Measurements from ENCODE around the gene PLPPR4.

DNA sequence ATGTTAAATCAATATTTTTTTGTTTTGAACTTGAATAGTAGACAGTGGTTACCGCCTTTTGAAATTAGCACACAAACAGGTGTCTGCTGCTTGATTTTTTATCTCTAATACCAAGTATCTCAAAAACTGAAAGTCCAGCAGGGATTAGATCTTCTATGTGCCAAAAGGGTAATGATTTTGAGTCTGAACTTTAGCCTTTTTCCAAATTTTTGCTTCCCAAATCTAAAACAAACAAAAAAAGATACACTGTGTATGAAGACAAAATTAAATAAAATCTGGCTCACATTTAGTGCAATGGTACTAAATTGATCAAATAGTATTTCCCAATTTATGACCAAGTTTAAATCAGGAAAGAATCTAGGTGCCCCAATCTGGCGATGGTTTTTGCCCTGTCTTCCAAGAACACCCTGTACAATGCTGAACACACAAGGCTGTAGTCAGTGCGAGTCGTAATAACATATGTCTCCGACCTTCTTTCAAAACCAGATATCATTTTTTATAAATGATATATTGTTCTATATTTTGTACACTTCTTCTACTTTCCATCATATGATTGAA lies 40.5 kb downstream of the PLPPR4 start:
- TF ChIP-seq, protein P1, sequence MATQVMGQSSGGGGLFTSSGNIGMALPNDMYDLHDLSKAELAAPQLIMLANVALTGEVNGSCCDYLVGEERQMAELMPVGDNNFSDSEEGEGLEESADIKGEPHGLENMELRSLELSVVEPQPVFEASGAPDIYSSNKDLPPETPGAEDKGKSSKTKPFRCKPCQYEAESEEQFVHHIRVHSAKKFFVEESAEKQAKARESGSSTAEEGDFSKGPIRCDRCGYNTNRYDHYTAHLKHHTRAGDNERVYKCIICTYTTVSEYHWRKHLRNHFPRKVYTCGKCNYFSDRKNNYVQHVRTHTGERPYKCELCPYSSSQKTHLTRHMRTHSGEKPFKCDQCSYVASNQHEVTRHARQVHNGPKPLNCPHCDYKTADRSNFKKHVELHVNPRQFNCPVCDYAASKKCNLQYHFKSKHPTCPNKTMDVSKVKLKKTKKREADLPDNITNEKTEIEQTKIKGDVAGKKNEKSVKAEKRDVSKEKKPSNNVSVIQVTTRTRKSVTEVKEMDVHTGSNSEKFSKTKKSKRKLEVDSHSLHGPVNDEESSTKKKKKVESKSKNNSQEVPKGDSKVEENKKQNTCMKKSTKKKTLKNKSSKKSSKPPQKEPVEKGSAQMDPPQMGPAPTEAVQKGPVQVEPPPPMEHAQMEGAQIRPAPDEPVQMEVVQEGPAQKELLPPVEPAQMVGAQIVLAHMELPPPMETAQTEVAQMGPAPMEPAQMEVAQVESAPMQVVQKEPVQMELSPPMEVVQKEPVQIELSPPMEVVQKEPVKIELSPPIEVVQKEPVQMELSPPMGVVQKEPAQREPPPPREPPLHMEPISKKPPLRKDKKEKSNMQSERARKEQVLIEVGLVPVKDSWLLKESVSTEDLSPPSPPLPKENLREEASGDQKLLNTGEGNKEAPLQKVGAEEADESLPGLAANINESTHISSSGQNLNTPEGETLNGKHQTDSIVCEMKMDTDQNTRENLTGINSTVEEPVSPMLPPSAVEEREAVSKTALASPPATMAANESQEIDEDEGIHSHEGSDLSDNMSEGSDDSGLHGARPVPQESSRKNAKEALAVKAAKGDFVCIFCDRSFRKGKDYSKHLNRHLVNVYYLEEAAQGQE (IDR thresholded peaks at IDR 0.05; ENCODE audit: insufficient read depth in 1 of 2, low read depth in 2 of 2, low read length in 2 of 2) = no peak
- no peak for TF ChIP-seq POLR2AphosphoS5 (IDR thresholded peaks at IDR 0.05; ENCODE audit: low read depth, low read length)
